Measurements from ENCODE around the gene ABR.

Gene ABR

DNA sequence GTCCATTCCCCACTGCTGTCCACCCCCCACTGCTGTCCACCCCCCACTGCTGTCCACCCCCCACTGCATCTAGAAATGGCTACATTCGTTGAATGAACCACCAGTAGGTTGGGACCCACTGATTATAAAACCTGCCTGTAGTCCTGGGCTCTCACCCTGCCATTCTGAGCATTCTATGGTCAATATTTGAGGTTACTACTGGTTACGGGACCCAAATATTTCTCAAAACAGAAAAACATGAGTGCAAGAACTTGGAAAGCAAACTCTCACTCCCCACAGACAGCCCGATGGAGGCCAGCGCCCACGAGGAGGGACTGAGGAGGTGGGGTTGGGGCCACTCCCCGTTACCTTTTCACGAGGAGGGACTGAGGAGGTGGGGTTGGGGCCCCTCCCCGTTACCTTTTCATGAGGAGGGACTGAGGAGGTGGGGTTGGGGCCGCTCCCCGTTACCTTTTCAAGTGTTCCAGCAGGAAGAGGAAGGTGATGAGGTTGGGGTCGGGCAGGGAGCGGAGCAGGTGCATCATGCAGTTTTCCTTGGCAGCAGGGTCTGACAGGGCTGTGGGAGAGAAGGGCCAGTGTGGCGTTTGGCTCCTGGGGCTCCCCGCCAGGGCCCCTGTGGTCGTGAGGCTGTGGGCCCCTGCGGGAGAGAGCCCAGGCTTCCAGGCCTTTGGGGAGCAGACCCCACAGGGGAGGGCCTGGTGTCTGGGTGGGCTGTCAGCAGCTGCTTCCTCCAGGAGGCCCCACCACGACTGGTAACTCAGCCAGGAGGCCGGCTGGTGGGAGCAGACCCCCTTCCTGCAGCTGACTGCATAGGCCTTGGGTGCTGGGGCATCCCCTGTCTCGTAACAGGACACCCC lies 170.3 kb downstream of the ABR start:
- no peak overlapping the region for H3K27ac ChIP-seq (replicated peaks)
- no peak for TF ChIP-seq SPI1 (IDR thresholded peaks at IDR 0.05; ENCODE audit: borderline replicate concordance, low read depth)
- TF ChIP-seq, protein P1, sequence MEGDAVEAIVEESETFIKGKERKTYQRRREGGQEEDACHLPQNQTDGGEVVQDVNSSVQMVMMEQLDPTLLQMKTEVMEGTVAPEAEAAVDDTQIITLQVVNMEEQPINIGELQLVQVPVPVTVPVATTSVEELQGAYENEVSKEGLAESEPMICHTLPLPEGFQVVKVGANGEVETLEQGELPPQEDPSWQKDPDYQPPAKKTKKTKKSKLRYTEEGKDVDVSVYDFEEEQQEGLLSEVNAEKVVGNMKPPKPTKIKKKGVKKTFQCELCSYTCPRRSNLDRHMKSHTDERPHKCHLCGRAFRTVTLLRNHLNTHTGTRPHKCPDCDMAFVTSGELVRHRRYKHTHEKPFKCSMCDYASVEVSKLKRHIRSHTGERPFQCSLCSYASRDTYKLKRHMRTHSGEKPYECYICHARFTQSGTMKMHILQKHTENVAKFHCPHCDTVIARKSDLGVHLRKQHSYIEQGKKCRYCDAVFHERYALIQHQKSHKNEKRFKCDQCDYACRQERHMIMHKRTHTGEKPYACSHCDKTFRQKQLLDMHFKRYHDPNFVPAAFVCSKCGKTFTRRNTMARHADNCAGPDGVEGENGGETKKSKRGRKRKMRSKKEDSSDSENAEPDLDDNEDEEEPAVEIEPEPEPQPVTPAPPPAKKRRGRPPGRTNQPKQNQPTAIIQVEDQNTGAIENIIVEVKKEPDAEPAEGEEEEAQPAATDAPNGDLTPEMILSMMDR (IDR thresholded peaks at IDR 0.05; ENCODE audit: insufficient read depth, low read length), result no peak
- TF ChIP-seq, protein P2, sequence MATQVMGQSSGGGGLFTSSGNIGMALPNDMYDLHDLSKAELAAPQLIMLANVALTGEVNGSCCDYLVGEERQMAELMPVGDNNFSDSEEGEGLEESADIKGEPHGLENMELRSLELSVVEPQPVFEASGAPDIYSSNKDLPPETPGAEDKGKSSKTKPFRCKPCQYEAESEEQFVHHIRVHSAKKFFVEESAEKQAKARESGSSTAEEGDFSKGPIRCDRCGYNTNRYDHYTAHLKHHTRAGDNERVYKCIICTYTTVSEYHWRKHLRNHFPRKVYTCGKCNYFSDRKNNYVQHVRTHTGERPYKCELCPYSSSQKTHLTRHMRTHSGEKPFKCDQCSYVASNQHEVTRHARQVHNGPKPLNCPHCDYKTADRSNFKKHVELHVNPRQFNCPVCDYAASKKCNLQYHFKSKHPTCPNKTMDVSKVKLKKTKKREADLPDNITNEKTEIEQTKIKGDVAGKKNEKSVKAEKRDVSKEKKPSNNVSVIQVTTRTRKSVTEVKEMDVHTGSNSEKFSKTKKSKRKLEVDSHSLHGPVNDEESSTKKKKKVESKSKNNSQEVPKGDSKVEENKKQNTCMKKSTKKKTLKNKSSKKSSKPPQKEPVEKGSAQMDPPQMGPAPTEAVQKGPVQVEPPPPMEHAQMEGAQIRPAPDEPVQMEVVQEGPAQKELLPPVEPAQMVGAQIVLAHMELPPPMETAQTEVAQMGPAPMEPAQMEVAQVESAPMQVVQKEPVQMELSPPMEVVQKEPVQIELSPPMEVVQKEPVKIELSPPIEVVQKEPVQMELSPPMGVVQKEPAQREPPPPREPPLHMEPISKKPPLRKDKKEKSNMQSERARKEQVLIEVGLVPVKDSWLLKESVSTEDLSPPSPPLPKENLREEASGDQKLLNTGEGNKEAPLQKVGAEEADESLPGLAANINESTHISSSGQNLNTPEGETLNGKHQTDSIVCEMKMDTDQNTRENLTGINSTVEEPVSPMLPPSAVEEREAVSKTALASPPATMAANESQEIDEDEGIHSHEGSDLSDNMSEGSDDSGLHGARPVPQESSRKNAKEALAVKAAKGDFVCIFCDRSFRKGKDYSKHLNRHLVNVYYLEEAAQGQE (IDR thresholded peaks at IDR 0.05; ENCODE audit: insufficient replicate concordance, low read depth), result no peak
- TF ChIP-seq GABPA (IDR thresholded peaks at IDR 0.05; ENCODE audit: low read depth), result no peak
- TF ChIP-seq POLR2AphosphoS5 (IDR thresholded peaks at IDR 0.05; ENCODE audit: low read depth), result no peak
- no peaks in the 10 kb centered on the region for H3K27me3 ChIP-seq (ENCODE audit: insufficient read depth, poor library complexity, severe bottlenecking)
- no peak overlapping the region for H3K4me3 ChIP-seq (replicated peaks; ENCODE audit: insufficient read depth, low read length)
- no peak for DNase-seq (ENCODE audit: low read depth in 1 of 2, low spot score in 1 of 2)

DNA sequence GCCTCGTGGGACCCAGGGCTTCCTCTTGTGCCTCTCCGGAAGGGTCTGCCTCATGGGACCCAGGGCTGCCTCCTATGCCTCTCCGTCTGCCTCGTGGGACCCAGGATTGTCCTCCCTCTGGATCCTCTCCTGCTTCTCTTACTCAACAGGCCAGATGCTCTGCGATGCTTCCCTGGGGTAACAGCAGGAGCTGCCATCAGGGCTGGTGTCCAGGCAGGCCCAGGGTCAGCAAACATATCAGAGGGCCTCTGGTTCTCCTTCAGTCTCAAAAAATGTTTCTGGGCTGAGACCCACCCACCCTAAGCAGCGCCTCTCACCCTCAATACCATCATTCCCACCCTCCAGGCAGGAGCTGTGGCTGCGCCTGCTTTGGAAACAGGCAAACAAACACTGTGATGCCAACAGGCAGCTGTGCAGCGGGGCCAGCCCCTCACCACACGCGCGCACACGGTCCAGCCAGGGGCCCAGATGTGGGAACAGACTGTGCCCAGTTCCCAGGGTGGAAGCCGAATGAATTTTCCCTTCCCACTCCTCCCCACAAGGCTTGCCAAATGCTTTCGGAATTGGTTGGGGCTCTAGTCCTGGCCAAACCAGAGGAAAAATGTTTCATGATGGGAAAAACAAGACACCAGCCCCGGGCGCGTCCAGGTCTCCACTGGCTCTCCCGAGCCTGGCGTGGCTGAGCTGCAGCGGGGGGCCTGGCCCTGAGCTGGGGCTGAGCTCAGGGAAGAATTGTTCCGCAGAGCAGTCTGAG lies 171.6 kb downstream of the ABR start:
- DNase-seq (ENCODE audit: low read depth in 1 of 2, low spot score in 1 of 2), result no peak
- Histone ChIP-seq H3K27ac (replicated peaks) (no peak overlapping the region), H3K4me3 (replicated peaks; ENCODE audit: insufficient read depth, low read length) (no peak overlapping the region), H3K27me3 (ENCODE audit: insufficient read depth, poor library complexity, severe bottlenecking) (no peaks in the 10 kb centered on the region)
- TF ChIP-seq, protein P1 (IDR thresholded peaks at IDR 0.05; ENCODE audit: insufficient read depth, low read length), result no peak
- TF ChIP-seq, protein P2 (IDR thresholded peaks at IDR 0.05; ENCODE audit: insufficient replicate concordance, low read depth), result no peak

DNA sequence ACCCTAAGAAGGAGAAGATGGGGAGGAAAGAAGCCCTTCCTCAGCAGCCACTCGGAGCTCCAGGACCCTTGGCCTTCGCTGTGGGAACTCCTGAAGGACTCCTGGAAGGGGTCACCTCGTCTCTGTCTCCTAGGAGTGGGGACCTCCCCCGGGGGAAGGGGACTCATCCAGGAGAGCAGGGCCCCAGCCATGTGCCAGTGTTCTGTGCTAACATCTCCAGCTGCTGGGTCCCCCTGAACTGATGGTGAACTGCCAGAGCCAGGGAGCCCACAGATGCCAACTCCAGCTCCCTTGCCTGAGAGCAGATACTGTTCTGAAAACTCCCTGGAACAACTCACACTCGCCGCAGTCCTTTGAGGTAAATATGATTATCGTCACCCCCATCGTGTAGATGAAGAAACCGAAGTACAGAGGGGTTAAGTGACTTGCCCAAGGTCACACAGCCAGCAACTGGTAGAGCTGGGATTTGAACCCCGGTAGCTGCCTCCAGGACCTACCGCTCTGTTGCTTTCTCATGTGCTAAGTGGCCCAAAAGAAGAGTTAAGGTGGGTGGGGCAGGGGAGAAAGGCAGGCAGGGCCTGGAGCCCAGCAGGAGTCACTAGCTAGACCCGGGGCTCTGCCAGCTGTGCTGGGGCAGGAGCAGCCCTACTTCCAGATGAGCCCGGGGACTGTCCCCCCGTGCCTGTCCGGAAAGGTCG lies 172.3 kb downstream of the ABR start:
- Histone ChIP-seq H3K27ac (replicated peaks) (no peak overlapping the region), H3K4me3 (replicated peaks; ENCODE audit: insufficient read depth, low read length) (no peak overlapping the region), H3K27me3 (ENCODE audit: insufficient read depth, poor library complexity, severe bottlenecking) (no peaks in the 10 kb centered on the region)
- no peak for DNase-seq (ENCODE audit: low read depth in 1 of 2, low spot score in 1 of 2)
- TF ChIP-seq, protein P1 (IDR thresholded peaks at IDR 0.05; ENCODE audit: insufficient read depth, low read length), result no peak
- TF ChIP-seq SPI1 (IDR thresholded peaks at IDR 0.05; ENCODE audit: borderline replicate concordance, low read depth), result no peak
- TF ChIP-seq GABPA (IDR thresholded peaks at IDR 0.05; ENCODE audit: low read depth), result no peak
- TF ChIP-seq, protein P2 (IDR thresholded peaks at IDR 0.05; ENCODE audit: insufficient replicate concordance, low read depth), result no peak
- no peak for TF ChIP-seq POLR2AphosphoS5 (IDR thresholded peaks at IDR 0.05; ENCODE audit: low read depth)

Data from HL-60 (cell line).